GM18508 (cell line): ENCODE measurements around the gene PLBD2.

Experiments used
- ATAC-seq: cut with Tn5 transposase; IDR thresholded peaks from one replicate; pipeline ENCODE4 v1.9.1; 2021; ENCODE audit warnings: moderate number of reproducible peaks; ENCODE audit not compliant: insufficient read depth, unreplicated experiment

PLBD2 gene

DNA sequence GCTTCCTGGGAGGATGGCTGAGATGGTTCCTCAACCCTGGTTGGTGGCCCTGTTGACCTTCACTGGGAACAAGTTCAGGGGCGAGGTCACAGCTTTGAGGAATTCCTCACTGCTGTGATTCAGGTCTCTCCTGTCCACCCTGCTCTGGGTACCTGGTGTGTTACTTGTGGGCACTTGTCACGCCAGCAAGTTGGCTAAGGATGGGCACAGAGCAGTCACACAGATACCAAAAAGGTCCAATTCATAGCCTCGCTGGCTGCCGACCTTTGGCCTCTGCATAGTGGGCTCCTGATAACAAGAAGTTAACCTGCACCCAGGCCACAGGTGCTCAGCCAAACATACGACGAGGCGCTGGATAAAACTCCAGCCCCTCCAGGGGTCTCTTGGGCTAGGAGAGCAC, 34.1 kb downstream of the PLBD2 start:
- ATAC-seq, result no peak

DNA sequence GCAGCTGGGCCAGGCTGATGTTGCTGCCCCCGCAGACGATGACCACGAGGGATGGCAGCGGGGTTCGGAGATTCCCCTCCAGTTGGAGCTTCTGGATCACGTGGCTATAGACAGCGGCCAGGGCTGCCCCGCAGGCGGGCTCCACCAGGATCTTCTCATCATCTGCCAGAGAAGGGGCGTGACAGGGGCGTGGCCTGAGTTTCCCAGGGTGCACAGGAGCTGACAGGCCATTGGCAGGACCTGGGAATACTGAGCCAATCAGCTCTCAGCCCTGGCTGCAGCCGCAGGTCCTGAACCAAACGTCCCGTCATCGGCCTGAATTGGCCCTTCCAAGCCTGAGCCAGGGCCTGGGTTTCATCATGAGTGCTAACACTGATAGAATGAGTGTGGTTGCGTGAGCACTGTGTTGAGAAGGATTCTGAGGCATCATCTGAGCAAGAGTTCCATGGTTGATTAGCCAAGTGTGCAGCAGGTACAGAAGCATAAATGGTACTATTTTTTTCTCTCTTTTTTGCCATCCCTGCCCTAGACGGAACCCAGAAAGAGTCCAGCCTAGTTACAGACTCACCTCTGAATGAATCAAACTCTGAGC, 34.7 kb downstream of the PLBD2 start:
- ATAC-seq, result no peak

DNA sequence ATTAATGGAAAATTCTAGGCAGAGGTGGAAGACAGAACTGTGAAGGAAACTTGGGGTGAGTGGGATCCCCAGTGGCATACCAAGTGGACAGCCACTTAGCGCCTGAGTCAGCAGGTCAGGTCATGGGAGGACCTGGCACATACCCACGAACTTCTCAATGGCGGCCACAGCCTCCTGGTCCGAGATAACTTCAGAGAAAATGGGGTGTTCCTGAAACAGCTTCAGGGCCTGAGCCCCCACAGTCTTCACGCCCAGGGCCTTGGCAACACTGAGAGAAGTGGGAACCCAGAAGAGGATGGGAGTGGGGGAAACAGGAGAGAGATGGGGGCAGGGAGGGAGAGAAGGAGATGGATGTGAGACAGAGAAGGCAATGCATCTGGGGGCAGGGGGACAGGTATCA, 35.4 kb downstream of the PLBD2 start:
- no peak for ATAC-seq

DNA sequence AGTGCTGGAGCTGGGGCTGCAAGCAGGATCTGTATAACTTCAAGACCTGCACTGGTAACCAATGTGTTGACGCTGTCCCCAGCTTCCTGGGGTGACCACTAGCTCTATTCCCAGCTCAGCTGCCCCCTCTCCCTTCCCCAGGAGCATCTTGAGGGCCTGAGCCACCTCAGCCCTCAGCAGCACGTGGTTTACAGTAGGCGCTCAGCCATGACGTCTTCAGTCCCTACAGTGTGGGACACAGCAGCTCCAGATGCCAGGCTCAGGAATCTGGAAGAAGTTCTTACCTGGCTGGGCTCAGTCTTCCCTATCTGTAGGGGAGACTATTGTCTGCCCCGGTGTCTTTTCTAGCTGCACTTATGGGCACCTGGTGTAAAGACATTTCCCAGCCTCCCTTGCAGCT, 36.7 kb downstream of the PLBD2 start:
- ATAC-seq, result no peak

DNA sequence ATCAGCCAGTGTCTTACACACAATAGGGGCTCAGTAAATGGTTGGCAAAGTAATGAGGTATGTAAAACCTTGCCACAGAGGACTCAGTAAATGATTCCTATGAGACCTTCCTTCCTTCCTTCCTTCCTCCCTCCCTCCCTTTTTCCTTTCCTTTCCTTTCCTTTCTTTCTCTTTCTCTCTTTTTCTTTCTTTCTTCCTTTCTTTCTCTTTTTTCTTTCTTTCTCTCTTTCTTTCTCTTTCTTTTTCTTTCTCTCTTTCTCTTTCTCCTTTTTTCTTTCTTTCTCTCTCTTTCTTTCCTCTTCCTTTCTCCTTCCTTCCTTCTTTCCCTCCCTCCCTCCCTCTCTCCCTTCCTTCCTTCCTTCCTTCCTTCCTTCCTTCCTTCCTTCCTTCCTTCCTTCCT, 37.8 kb downstream of the PLBD2 start:
- ATAC-seq, result no peak

DNA sequence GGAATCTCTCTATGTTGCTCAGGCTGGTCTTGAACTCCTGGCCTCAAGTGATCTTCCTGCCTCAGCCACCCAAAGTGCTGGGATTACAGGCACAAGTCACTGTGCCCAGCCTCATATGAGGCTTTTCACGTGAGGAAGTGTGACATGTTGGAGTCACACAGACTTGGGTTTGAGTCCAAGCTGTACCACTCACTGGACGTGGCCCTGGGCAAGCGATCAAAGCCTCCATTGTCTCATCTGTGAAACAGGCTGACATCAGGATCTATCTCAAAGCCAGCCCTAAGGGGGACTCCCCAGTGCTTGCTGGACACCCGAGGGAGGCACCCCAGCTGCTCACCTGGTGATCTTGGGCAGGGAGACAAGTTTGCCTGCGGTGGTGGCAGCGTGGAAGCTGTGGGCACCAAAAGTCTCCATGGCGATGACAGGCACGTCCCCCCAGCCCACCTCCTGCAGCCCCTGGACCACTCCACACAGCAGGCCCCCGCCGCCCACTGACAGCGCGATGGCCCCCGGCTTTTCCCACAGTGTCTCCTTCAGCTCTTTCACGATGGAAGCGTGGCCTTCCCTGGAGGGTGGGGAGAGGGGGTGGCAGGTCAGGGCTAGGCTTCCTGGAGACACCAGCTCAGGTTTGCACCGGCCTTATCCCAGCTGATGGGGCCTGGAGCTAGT, 38.6 kb downstream of the PLBD2 start:
- ATAC-seq, result no peak

DNA sequence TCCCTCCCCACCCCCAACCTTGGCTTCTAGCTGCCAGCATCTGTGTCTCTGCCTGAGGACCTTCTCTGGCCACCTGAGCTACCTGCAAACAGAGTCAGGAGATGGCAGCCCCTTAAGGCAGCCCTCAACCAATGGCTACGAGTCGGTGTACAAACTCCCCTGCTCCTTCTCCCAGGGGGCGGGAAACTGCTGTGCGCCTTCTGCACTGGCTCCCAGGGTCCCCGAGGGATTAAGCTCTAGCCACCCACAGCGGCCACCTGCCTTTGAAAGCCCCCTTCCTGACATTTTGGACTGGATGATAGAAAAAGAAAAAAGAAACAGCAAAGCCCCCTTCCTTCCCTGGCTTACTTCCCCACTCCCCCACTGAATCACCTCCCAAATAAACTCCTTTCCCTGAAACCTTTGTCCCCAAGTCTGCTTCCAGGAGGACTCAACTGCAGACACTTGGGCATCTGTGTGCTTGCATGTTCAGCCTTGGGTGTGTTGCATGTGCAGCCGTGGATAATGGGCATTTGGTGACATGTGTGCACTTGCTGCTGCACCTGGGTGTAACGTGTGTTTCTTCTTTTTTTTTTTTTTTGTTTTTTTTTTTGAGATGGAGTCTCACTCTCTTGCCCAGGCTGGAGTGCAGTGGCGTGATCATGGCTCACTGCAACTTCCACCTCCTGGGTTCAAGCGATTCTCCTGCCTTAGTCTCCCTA, 39.3 kb downstream of the PLBD2 start:
- ATAC-seq, result no peak

DNA sequence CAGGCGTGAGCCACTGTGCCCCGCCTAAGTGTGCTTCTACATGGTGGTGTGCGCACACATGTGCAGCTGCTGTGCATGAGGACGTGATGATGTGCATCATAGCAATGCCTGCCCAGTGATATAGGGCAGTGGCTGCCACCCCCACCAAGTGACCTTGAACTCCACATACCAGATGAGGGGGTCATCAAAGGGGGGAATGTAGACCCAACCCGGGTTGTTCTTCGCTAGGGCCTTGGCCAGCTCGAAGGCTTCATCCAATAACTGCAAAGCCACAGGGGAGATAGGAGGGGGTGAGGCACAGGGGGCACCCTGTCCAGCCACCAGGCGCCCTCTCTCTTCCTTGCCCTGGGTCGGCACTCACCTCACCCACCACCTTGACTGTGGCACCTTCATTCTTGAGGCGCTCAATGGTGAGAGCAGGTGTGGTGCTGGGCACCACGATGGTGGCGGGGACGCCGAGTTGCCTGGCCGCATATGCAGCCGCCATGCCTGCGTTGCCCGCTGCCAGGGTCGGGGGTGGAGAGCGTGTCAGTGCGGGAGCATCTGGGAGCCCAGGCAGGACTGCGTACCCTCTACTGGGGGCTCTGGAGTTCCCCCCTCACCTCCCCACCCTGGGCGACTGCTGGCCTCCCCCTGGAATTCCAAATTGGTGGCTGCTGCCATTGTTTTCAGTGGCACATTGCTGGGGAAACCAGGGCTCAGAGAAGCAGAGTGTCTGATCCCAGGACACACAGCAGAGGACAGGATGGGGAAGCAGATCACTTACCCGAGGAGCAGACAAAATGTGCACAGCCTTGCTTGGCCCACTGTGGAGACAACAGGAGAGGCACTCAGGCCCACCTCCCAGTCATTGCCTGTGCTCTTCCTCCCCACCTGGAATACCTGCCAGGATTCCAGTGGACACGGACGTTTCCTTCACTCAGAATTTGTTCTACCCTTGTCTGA, 40.2 kb downstream of the PLBD2 start:
- ATAC-seq, result no peak

DNA sequence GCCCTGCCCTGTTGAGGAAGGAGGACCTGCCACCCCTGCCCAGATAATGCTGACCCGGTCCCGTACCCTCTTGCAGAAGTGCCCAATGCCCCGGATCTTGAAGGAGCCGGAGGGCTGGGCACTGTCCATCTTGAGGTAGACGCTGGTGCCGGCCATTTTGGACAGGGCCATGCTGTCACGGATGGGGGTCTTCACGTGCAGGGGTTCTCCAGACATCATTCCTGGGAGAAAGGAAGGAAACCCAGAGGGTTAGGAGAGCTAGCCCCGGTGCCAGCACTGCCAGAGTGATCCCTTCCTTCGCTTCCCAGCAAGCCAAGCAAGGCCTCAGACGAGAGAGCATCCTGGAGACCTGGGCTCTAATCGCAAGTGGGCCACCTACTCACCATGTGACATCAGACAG, 41.1 kb downstream of the PLBD2 start:
- no peak for ATAC-seq

DNA sequence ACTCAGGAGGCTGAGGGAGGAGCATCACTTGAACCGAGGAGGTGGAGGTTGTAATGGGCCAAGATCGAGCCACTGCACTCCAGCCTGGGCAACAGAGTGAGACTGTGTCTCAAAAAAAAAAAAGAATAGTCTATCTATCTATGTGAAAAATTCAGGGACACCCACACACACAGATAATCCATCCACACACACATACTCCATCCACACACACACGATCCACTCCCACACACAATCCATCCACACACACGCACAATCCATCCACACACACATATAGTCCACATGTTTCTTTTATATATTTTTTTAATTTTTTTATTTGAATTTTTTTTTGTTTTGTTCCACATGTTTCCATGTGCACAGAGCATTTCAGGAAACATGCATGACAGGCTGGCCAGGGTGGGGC, 42.0 kb downstream of the PLBD2 start:
- ATAC-seq, result no peak

DNA sequence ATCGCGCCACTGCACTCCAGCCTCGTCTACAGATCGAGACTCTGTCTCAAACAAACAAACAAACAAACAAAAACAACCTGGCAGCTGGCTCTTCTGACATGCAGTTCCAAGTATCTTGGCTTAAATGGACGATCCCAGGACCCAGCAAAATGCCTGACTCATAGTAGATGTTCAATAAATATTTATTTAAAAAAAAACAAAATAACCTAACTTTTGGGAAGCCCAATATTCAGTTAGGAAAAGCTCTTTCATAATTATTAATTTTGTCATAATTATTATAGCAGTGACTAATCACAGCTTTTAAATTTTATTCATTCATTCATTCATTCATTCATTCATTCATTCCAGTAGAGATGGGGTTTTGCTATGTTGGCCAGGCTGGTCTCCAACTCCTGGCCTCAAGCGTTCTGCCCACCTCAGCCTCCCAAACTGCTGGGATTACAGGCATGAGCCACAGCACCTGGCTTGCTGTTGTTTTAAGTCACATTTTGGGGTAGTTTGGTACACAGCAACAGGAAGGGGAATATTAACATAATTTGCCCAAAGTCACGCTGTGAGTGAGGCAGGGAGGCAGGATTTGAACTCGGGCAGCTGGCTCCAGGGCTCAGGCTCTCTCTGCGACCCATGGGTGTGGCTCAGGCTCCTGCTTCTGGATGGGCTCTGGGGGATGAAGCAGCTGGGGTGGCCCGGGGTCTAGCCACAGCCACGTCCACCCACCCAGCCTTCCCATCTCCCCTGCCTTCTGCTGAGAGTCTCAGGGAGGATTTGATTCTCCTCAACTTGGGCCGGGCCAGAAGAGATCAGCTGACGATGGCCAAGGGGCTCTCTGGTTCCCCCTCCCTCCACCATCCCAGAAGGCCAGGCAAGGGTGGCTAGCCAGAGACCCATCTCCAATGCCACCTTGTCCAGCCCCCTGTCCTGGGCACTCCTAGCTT, 42.9 kb downstream of the PLBD2 start:
- ATAC-seq, result no peak

DNA sequence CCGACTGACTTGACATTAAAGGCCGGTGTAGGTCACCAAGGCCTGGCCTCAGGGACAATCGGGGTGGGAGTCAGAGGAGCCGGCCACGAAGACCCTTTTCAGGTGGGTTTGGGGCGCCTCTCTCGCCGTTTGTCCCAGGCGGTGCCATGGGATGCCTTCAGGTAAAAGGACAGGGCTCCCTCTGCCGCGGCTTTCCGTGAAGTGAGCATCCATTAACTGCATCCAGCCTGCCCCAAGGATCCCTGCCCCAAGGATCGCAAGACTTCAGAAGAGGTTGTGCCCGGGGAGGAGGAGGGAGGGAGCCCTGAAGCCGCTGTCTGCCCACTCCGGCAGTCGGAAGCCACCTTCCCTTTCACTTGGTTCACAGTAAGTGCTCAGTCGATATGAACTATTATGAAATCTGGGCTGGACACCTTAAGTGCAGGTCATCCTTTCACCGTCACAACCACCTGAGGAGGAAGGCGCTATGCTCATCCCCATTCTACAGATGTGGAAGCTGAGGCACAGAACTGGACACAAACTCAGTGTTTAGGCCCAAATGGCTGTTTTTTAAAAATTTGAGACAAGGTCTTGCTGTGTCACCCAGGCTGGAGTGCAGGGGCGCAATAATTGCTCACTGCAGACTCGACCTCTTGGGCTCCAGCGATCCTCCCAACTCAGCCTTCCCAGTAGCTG, 44.3 kb downstream of the PLBD2 start:
- no peak for ATAC-seq

DNA sequence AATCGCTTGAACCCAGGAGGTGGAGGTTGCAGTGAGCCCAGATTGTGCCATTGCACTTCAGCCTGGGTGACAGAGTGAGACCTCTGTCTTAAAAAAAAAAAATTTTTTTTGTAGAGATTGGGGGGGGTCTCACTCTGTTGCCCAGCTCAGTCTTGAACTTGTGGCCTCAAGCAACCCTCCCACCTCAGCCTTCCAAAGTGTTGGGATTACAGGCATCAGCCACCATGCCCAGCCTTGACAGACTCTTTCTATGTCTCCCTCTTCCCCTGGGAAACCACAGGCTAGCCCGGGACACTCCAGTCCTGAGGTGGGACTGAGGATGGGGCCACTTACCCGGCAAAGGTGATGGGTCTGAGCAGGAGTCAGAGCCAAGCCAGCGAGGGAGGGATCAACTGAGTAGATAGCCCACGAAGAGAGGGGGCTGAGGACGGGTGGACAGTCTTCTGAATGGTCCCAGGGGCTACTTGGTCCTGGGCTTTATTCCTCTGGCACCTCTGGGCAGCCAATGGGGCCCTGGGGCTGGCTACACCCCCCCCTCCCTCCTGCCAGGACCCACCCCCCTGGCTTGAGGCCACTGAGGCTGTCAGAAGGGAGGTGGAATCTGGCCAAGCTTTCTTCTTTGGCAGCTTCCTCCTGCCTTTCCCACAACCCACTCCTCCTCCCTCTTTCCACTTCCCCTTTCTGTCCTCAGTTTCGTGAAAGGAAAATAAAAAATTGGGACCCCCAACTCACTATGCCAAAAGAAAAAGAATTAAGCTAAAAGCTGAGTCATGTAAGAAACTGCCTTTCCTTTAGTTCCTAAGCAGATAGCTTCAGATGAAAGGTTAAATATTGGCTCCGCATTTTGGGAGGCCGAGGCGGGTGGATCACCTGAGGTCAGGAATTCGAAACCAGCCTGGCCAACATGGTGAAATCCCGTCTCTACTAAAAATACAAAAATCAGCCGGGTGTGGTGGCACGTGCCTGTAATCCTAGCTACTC, 45.3 kb downstream of the PLBD2 start, which contains the start of gene SDS:
Gene SDS, minus strand, starts transcription at position 453 of the 981 bp plus-strand sequence. CDS start 4,179 bp downstream, outside the sequence.
- ATAC-seq, result no peak

DNA sequence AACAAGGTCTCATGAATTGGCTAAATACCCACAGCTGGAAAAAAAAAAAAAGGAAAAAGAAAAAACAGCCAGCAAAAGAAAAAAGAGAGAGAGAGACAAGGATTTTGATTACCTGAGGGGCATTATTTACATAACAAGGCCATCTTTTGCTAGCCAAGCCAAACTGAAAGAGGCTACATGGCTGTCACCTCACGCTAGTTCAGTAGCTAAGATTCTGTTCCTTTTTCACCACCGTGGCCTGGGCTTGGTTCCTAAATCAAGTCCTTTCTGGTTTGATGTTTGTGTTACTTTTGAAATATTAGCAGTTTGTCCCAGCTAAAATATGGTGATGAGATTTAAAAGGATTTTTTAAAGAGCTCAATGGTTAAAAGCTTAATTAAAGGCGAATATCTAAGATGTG, 47.3 kb downstream of the PLBD2 start:
- ATAC-seq, result no peak

DNA sequence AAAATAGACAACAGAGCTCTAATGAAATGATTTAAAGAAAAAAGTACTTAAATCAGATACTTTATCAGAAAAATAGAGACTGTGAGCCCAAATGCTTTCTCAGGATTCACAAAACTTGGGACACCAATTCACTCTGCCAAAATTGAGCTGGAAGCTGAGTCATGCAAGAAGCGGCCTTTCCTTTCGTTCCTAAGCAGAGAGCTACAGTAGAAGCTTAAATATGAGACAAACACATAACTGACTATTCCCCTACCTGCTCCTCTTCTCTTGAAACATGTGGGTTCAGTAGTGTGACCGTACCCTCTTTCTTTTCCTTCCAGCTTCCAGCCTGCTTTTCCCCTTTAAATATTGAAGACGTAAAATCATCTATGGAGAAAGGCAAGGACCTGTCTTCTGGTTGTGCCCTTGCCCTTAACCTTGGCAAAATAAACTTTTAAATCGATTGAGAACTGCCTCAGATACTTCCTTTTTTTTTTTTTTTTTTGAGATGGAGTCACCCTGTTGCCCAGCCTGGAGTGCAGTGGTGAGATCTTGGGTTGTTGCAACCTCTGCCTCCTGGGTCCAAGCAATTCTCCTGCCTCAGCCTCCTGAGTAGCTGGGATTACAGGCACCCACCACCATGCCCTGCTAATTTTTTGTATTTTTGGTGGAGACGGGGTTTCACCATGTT, 49.7 kb downstream of the PLBD2 start:
- ATAC-seq, result no peak

DNA sequence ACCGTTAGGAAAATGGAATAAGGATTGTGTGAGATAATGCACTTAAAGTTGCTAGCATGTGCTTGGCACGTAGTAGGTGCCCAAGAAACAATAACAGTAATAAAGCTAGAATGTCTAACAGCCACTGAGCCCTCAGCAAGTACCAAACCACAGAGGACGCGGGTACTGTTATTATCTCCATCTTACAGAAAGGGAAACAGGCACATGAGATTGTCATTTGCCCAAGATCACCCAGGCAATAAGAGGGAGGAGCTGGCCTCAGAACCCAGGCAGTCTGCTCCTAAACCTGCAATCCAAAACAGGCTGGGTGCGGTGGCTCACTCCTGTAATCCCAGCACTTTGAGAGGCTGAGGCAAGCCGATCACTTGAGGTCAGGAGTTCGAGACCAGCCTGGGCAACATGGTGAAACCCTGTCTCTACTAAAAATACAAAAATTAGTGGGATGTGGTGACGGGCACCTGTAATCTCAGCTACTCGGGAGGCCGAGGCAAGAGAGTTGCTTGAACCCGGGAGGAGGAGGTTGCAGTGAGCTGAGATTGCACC, 50.4 kb downstream of the PLBD2 start:
- ATAC-seq, result no peak

DNA sequence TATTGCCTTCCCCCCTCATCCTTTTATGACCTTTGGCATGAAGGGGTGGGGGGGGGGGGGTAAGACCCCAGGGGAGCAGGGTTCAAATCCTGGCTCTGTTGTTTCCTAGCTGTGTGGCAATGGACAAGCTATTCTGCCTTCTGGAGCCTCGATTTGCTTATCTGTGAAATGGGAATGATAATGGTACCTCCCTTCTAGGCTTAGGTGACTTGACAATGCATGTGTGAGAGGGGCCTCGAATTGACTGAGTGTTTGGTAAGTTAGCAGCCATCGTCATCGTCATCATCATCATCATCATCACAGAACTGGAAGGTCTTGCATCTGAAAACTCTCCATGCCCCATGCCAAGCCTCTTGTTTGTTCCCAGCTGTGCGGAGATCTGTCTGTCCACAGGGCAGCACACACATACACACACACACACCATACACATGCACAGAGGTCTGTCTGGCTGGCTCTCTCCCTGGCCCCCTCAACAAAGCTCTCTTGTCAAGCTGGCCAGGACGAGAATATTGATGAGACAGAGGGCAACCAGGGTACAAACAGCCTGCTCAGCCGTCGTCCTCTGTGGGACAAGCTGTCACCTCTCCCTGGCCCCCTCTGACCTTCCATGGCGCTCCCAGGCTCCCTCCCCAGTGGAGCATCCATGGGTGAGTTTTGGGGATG, 51.2 kb downstream of the PLBD2 start:
- no peak for ATAC-seq
